Gastrocnemius medialis (tissue), 4 donors: ENCODE results near the gene CALHM3.

Source experiments
- CTCF ChIP-seq, 5 experiments: fragments of 450-650 bp in 3 of 5; fragments of 200-600 bp in 2 of 5; sonication (generic) in 2 of 5; IDR thresholded peaks in 4 of 5; conservative IDR thresholded peaks in 1 of 5; 1 replicate in 4 of 5; 2 replicates in 1 of 5; pipeline ENCODE4 v1.5.1; 2016 to 2019; ENCODE audit warnings: antibody characterized with exemption in 5 of 5, mild to moderate bottlenecking in 3 of 5, moderate library complexity in 3 of 5
- POLR2A ChIP-seq, 2 donors: fragments of 450-650 bp; IDR thresholded peaks; one replicate each; pipeline ENCODE4 v1.6.1; 2017; ENCODE audit warnings: antibody characterized with exemption in 2 of 2, mild to moderate bottlenecking in 2 of 2, moderate library complexity in 2 of 2

GRCh38 chr10:103443475-103444185 is 35.4 kb downstream of the CALHM3 start:
- no peak for TF ChIP-seq CTCF (IDR thresholded peaks at IDR 0.05 in 4 of 5, conservative IDR thresholded peaks at IDR 0.05 in 1 of 5)
- TF ChIP-seq POLR2A (IDR thresholded peaks at IDR 0.05): no peak
